Mesothelial cell of epicardium (in vitro differentiated cells): Measurements from ENCODE around the gene BRINP2. TPM values are rescaled to one million over a fixed set of nuclear protein-coding genes. Genes with fewer than 3 reads are reported as not detected.

Experiments
- DNase-seq, 2 experiments: peaks; one replicate each; pipeline ENCODE4 v3.0.0; 2021; ENCODE audit warnings: low spot score in 2 of 2; ENCODE audit not compliant: unreplicated experiment in 2 of 2
- H3K27ac Mint-ChIP-seq: 2 replicates; pipeline ENCODE4 v1.8.0; 2021; ENCODE audit warnings: mixed read lengths
- H3K27me3 Mint-ChIP-seq: 2 replicates; pipeline ENCODE4 v1.8.0; 2021; ENCODE audit warnings: low read depth, mixed read lengths
- H3K36me3 Mint-ChIP-seq: 2 replicates; pipeline ENCODE4 v1.8.0; 2021; ENCODE audit warnings: mixed read lengths
- H3K4me1 Mint-ChIP-seq: 2 replicates; pipeline ENCODE4 v1.8.0; 2021; ENCODE audit warnings: mixed read lengths
- H3K4me3 Mint-ChIP-seq: 2 replicates; pipeline ENCODE4 v1.8.0; 2021; ENCODE audit warnings: mild to moderate bottlenecking, moderate library complexity, mixed read lengths
- H3K9me3 Mint-ChIP-seq: 2 replicates; pipeline ENCODE4 v1.8.0; 2021; ENCODE audit warnings: mixed read lengths
- CTCF ChIP-seq: fragments of 200-600 bp; sonication (generic); IDR thresholded peaks from one replicate; pipeline ENCODE4 v1.5.0; 2021; ENCODE audit warnings: antibody characterized with exemption; ENCODE audit not compliant: unreplicated experiment
- total RNA-seq: library from RNA; stranded (reverse); gene quantifications from 3 replicates; pipeline ENCODE4 v1.2.1, GENCODE V29; 2021

Gene BRINP2
- total RNA-seq, 1 donor from 2014 or later, result 0.63 TPM

GRCh38 chr1:177130451-177130945 is 40.3 kb upstream of the BRINP2 start:
- TF ChIP-seq CTCF, result no peak

GRCh38 chr1:177131723-177132122 is 39.0 kb upstream of the BRINP2 start:
- Mint-ChIP-seq H3K4me1 (no peaks in the 10 kb centered on the region), H3K4me3 (no peak overlapping the region), H3K27me3 (peaks cover 26% of the 10 kb centered on the region), H3K27ac (no peak overlapping the region), H3K36me3 (no peaks in the 10 kb centered on the region), H3K9me3 (no peaks in the 10 kb centered on the region)
- TF ChIP-seq CTCF, result no peak
- DNase-seq, result no peak

More at GRCh38 chr1:177130451-177130945, 40.3 kb upstream of the BRINP2 start:
- Mint-ChIP-seq H3K27ac (no peak overlapping the region), H3K4me1 (no peaks in the 10 kb centered on the region), H3K27me3 (peaks cover 26% of the 10 kb centered on the region), H3K9me3 (no peaks in the 10 kb centered on the region), H3K36me3 (no peaks in the 10 kb centered on the region), H3K4me3 (no peak overlapping the region)
- DNase-seq, result no peak

GRCh38 chr1:177132141-177132540 is 38.6 kb upstream of the BRINP2 start:
- Mint-ChIP-seq H3K4me3 (no peak overlapping the region), H3K9me3 (no peaks in the 10 kb centered on the region)

GRCh38 chr1:177133977-177134538 is 36.7 kb upstream of the BRINP2 start:
- no peak for TF ChIP-seq CTCF
- no peaks in the 10 kb centered on the region for H3K36me3 Mint-ChIP-seq
- no peak overlapping the region for H3K4me3 Mint-ChIP-seq
- no peak for DNase-seq
- H3K9me3 Mint-ChIP-seq, result no peaks in the 10 kb centered on the region
- H3K4me1 Mint-ChIP-seq, result no peaks in the 10 kb centered on the region
- H3K27ac Mint-ChIP-seq, result no peak overlapping the region
- H3K27me3 Mint-ChIP-seq, result peaks cover 36% of the 10 kb centered on the region

More at GRCh38 chr1:177132141-177132540, 38.6 kb upstream of the BRINP2 start:
- Mint-ChIP-seq H3K36me3 (no peaks in the 10 kb centered on the region), H3K27ac (no peak overlapping the region), H3K4me1 (no peaks in the 10 kb centered on the region), H3K27me3 (peaks cover 26% of the 10 kb centered on the region)
- DNase-seq, result no peak
- no peak for TF ChIP-seq CTCF

GRCh38 chr1:177135250-177135649 is 35.5 kb upstream of the BRINP2 start:
- H3K9me3 Mint-ChIP-seq, result no peaks in the 10 kb centered on the region
- H3K4me1 Mint-ChIP-seq, result no peaks in the 10 kb centered on the region
- no peak for DNase-seq
- no peaks in the 10 kb centered on the region for H3K36me3 Mint-ChIP-seq
- H3K27me3 Mint-ChIP-seq, result peaks cover 42% of the 10 kb centered on the region
- no peak overlapping the region for H3K27ac Mint-ChIP-seq
- TF ChIP-seq CTCF, result no peak
- no peak overlapping the region for H3K4me3 Mint-ChIP-seq

- no peak for DNase-seq
- no peak overlapping the region for H3K4me3 Mint-ChIP-seq
- TF ChIP-seq CTCF, result no peak
- no peak overlapping the region for H3K27ac Mint-ChIP-seq
- H3K4me1 Mint-ChIP-seq, result no peaks in the 10 kb centered on the region
- peaks cover 37% of the 10 kb centered on the region for H3K27me3 Mint-ChIP-seq
- H3K36me3 Mint-ChIP-seq, result no peaks in the 10 kb centered on the region
- no peaks in the 10 kb centered on the region for H3K9me3 Mint-ChIP-seq
These were observed 32.9 kb upstream of the BRINP2 start for GRCh38 chr1:177137814-177138213.
